Activated T-cell treated with anti-CD3 and anti-CD28 coated beads, Interleukin-2, amount 50 U/mL, for 24 hours (primary cell): ENCODE measurements around the gene GJA9.

Experiments used
- DNase-seq: peaks from one replicate; pipeline ENCODE4 v3.0.0-alpha.2; 2020
- H3K27ac Mint-ChIP-seq: 2 replicates; pipeline ENCODE4 v1.8.0; 2020; ENCODE audit warnings: mild to moderate bottlenecking, mixed read lengths
- H3K27me3 Mint-ChIP-seq: 2 replicates; pipeline ENCODE4 v1.8.0; 2020; ENCODE audit warnings: mixed read lengths
- H3K36me3 Mint-ChIP-seq: 2 replicates; pipeline ENCODE4 v1.8.0; 2020; ENCODE audit warnings: low read depth, mixed read lengths
- H3K4me1 Mint-ChIP-seq: 2 replicates; pipeline ENCODE4 v1.8.0; 2020; ENCODE audit warnings: low read depth, mixed read lengths
- H3K4me3 Mint-ChIP-seq: 2 replicates; pipeline ENCODE4 v1.8.0; 2020; ENCODE audit warnings: mild to moderate bottlenecking, moderate library complexity, mixed read lengths
- H3K9me3 Mint-ChIP-seq: 2 replicates; pipeline ENCODE4 v1.8.0; 2020; ENCODE audit warnings: mixed read lengths

Gene GJA9

DNA sequence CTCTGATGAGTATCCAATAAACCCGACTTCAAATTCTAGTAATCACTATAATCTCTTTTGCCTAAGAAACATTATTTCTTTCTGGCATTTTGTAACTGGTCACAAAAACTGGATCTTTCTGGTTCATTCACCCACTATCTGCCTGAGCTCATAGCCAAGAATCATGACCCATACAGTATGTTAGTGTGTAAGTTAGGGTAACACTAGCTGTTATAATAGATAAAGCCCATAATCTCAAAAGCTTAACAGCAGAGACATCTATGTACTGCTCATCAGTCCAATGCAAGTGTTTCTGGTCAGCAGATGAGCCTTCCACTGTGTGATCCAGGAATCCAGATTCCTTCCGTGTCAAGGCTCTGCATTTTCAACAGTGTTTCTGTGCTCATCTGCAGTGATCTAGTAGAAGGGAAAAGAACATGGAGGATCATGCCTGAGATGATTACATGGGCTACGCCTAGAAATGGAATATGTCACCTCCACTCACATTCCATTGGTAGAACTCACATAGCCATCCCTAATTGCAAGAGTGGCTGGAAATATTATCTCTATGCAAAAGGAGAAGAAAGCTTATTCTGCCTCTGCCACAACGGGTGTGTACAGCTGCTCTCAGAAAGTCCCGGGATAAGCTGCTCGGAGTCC lies 49.5 kb downstream of the GJA9 start:
- Mint-ChIP-seq H3K4me3 (no peak overlapping the region), H3K27ac (no peak overlapping the region), H3K27me3 (peaks cover 30% of the 10 kb centered on the region), H3K4me1 (peaks cover 2% of the 10 kb centered on the region), H3K36me3 (no peaks in the 10 kb centered on the region), H3K9me3 (no peaks in the 10 kb centered on the region)
- DNase-seq = no peak

DNA sequence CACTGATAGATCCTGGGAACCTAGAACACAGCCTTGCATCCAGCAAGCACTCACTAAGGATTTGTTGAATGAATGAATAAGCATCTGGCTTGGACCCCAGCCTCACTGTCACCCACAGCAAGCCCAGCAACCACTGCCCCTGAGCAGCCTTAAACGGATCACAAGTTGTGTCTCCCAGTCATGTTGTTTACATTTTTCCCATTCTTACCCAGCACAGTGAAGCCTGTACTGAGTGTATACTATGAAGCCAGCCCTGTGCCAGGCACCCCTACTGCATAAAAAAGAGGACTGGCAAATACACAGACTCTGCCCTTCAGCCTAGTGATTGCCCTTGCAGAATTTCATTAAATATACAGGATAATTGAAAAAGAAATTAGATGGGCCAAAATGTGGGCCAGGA lies 52.0 kb downstream of the GJA9 start:
- Mint-ChIP-seq H3K27ac (no peak overlapping the region), H3K9me3 (no peaks in the 10 kb centered on the region), H3K36me3 (no peaks in the 10 kb centered on the region), H3K4me3 (no peak overlapping the region), H3K27me3 (peaks cover 50% of the 10 kb centered on the region), H3K4me1 (peaks cover 1% of the 10 kb centered on the region)
- DNase-seq = no peak

DNA sequence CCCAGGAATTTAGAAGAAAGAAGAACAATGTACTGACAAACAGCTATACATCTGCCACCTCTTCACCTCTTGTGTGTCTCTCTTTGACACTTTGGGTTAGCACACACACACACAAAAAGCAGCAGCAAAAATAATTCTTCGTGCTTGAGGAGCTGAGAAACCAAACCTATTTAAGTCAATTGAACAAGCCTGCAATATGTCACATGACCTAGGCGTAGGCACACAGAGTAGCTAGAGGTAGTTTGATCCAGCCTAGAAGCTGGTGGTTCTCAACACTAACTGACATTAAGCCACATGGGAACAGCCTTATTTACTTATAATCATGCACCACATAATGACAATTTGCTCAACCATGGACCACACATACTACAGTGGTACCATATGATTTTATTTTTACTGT lies 54.1 kb downstream of the GJA9 start:
- no peaks in the 10 kb centered on the region for H3K9me3 Mint-ChIP-seq
- peaks cover 50% of the 10 kb centered on the region for H3K27me3 Mint-ChIP-seq
- H3K4me3 Mint-ChIP-seq = no peak overlapping the region
- no peak overlapping the region for H3K27ac Mint-ChIP-seq
- no peak for DNase-seq
- H3K4me1 Mint-ChIP-seq = peaks cover 1% of the 10 kb centered on the region
- no peaks in the 10 kb centered on the region for H3K36me3 Mint-ChIP-seq

DNA sequence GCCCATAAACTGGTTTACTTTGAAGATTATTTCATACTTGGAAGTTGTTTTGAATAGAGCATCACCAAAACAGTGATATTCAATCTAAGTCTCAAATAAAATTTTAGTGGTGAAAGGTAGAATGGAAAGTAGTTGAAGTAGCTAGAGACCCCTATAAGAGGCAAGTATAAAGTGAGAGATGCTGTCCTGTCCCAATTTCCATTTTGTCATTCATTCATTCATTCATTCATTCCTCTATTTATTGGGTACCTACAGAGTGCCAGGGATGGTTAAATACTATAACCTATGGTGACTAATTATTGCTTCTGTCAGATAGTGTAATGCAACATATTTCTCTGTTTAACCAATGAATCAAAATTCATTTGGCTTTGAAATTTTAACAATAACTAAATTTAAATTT lies 54.5 kb downstream of the GJA9 start:
- Mint-ChIP-seq H3K27me3 (peaks cover 53% of the 10 kb centered on the region), H3K36me3 (no peaks in the 10 kb centered on the region), H3K4me1 (peaks cover 1% of the 10 kb centered on the region), H3K9me3 (no peaks in the 10 kb centered on the region), H3K4me3 (no peak overlapping the region), H3K27ac (no peak overlapping the region)
- no peak for DNase-seq

DNA sequence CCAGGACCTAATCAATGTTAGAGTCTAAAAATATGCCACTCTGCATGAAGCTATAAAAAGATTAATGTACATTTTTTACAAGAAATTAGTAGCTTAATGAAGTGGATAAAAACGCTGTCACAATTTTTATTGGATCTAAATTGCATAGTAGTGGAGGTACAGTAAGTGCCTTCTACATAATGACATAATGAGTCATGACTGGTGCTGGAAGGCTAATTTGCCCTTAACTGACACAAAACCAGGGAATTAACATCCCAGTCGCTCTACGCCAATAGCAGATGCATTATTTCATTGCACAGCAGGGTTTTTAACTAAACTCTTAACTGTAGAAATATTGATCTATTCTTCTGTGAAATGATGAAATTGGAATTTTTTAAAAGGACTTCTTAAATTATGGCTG lies 55.1 kb downstream of the GJA9 start:
- Mint-ChIP-seq H3K27me3 (peaks cover 54% of the 10 kb centered on the region), H3K9me3 (no peaks in the 10 kb centered on the region), H3K27ac (no peak overlapping the region), H3K36me3 (no peaks in the 10 kb centered on the region), H3K4me1 (peaks cover 1% of the 10 kb centered on the region), H3K4me3 (no peak overlapping the region)
- no peak for DNase-seq
